HG02571 (cell line): Measurements from ENCODE around the gene BRINP2.
A peak's percentile ranks its signal among the peaks of the same experiment; 100 is the strongest.

ENCODE experiments used
- ATAC-seq: cut with Tn5 transposase; IDR thresholded peaks from one replicate; pipeline ENCODE4 v1.9.1; 2021; ENCODE audit warnings: mild to moderate bottlenecking, moderate library complexity; ENCODE audit not compliant: unreplicated experiment

The BRINP2 gene

GRCh38 chr1:177163844-177164379 lies 6.8 kb upstream of the BRINP2 start:
- no peak for ATAC-seq

GRCh38 chr1:177164380-177165068 lies 6.2 kb upstream of the BRINP2 start, which contains the start of gene ASTN1:
TSS of gene ASTN1 (minus strand) at chr1:177164712. CDS start at chr1:177164676, 36 bp downstream.
- no peak for ATAC-seq

- no peak for ATAC-seq
Observed at GRCh38 chr1:177165069-177165439, 5.7 kb upstream of the BRINP2 start.

GRCh38 chr1:177171536-177172123 lies 872 bp downstream of the BRINP2 start:
- ATAC-seq = no peak

- ATAC-seq = no peak
Observed at GRCh38 chr1:177172272-177172671, 1.5 kb downstream of the BRINP2 start.

- no peak for ATAC-seq
Observed at GRCh38 chr1:177172866-177173265, 2.1 kb downstream of the BRINP2 start.

GRCh38 chr1:177173976-177174375 lies 3.2 kb downstream of the BRINP2 start:
- no peak for ATAC-seq

GRCh38 chr1:177174921-177175634 lies 4.3 kb downstream of the BRINP2 start:
- no peak for ATAC-seq

GRCh38 chr1:177181280-177181630 lies 10.5 kb downstream of the BRINP2 start:
- peak; percentile 16 for ATAC-seq

GRCh38 chr1:177181631-177182291 lies 11.0 kb downstream of the BRINP2 start:
- ATAC-seq = peak; percentile 97

- ATAC-seq = no peak
Observed at GRCh38 chr1:177183836-177184235, 13.1 kb downstream of the BRINP2 start.

- ATAC-seq = no peak
Observed at GRCh38 chr1:177185209-177185608, 14.5 kb downstream of the BRINP2 start.

- no peak for ATAC-seq
Observed at GRCh38 chr1:177186639-177187038, 15.9 kb downstream of the BRINP2 start.

- no peak for ATAC-seq
Observed at GRCh38 chr1:177190308-177190970, 19.7 kb downstream of the BRINP2 start.

- no peak for ATAC-seq
Observed at GRCh38 chr1:177198243-177198642, 27.5 kb downstream of the BRINP2 start.

- no peak for ATAC-seq
Observed at GRCh38 chr1:177200290-177200689, 29.5 kb downstream of the BRINP2 start.

GRCh38 chr1:177206831-177207355 lies 36.1 kb downstream of the BRINP2 start:
- ATAC-seq = no peak

GRCh38 chr1:177208920-177209319 lies 38.2 kb downstream of the BRINP2 start:
- ATAC-seq = no peak

GRCh38 chr1:177209357-177209756 lies 38.6 kb downstream of the BRINP2 start:
- ATAC-seq = no peak

GRCh38 chr1:177210071-177210470 lies 39.3 kb downstream of the BRINP2 start:
- no peak for ATAC-seq

GRCh38 chr1:177211231-177211630 lies 40.5 kb downstream of the BRINP2 start:
- ATAC-seq = no peak
